Stomach (tissue), 4 donors: ENCODE data around the gene PELO.

Experiments
- POLR2A ChIP-seq, 4 donors: fragments of 450-650 bp; IDR thresholded peaks; one replicate each; pipeline ENCODE4 v1.6.1; 2016; ENCODE audit warnings: antibody characterized with exemption in 4 of 4, control low read depth in 2 of 4, mild to moderate bottlenecking in 1 of 4, moderate library complexity in 1 of 4
- TF ChIP-seq, protein P1 (sequence below), 7 experiments: fragments of 450-650 bp in 4 of 7; fragments of 200-600 bp in 3 of 7; sonication (generic) in 3 of 7; IDR thresholded peaks; one replicate each; pipeline ENCODE4 v1.5.1; 2016 to 2019; ENCODE audit warnings: antibody characterized with exemption in 7 of 7, control low read depth in 2 of 7, mild to moderate bottlenecking in 1 of 7

DNA sequence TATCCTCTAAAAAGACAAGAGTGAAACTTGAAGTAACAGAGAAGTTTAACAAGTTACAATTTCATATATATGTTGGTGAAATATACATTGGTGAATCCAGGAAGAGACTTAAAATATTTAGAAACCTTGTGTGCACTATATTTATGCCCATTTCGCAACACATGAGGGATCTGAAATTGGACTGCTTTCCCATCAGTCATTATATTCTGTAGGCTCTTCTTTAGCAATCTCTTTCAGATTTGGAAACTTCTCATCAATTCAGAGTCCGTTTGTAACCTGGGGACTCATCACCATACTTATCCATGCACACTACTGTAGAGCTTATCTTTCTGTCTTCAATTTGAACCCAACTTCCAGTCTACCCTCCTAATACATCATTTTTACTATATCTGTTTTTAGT, 2.1 kb downstream of the PELO start:
- TF ChIP-seq, protein P1, sequence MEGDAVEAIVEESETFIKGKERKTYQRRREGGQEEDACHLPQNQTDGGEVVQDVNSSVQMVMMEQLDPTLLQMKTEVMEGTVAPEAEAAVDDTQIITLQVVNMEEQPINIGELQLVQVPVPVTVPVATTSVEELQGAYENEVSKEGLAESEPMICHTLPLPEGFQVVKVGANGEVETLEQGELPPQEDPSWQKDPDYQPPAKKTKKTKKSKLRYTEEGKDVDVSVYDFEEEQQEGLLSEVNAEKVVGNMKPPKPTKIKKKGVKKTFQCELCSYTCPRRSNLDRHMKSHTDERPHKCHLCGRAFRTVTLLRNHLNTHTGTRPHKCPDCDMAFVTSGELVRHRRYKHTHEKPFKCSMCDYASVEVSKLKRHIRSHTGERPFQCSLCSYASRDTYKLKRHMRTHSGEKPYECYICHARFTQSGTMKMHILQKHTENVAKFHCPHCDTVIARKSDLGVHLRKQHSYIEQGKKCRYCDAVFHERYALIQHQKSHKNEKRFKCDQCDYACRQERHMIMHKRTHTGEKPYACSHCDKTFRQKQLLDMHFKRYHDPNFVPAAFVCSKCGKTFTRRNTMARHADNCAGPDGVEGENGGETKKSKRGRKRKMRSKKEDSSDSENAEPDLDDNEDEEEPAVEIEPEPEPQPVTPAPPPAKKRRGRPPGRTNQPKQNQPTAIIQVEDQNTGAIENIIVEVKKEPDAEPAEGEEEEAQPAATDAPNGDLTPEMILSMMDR (IDR thresholded peaks at IDR 0.05) = no peak
- no peak for TF ChIP-seq POLR2A (IDR thresholded peaks at IDR 0.05)
